Hepatocyte (in vitro differentiated cells): ENCODE measurements around the gene KCNA2. TPM values are rescaled to one million over a fixed set of nuclear protein-coding genes. Genes with fewer than 3 reads are reported as not detected.
A peak's percentile ranks its signal among the peaks of the same experiment; 100 is the strongest.

ENCODE experiments used
- DNase-seq: peaks from one replicate; pipeline ENCODE4 v3.0.0-alpha.2; 2016; ENCODE audit warnings: low spot score
- H2AFZ ChIP-seq: fragments of 200-600 bp; sonication (generic); 2 replicates; pipeline ENCODE4 v1.6.0; 2016; ENCODE audit warnings: antibody characterized with exemption, mild to moderate bottlenecking
- H3K27ac ChIP-seq: fragments of 200-600 bp; sonication (generic); 2 replicates; pipeline ENCODE4 v1.5.1; 2016; ENCODE audit warnings: mild to moderate bottlenecking
- H3K27me3 ChIP-seq: fragments of 200-600 bp; sonication (generic); 2 replicates; pipeline ENCODE4 v1.6.1; 2016
- H3K36me3 ChIP-seq: fragments of 200-600 bp; sonication (generic); replicated peaks from 2 replicates; pipeline ENCODE4 v1.5.1; 2016; ENCODE audit warnings: low read depth; ENCODE audit not compliant: insufficient read depth
- H3K4me1 ChIP-seq: fragments of 200-600 bp; sonication (generic); 2 replicates; pipeline ENCODE4 v1.5.1; 2016; ENCODE audit warnings: mild to moderate bottlenecking, moderate library complexity; ENCODE audit not compliant: insufficient read depth
- H3K4me2 ChIP-seq: fragments of 200-600 bp; sonication (generic); 2 replicates; pipeline ENCODE4 v1.6.0; 2016
- H3K4me3 ChIP-seq: fragments of 200-600 bp; sonication (generic); 2 replicates; pipeline ENCODE4 v1.5.1; 2016; ENCODE audit warnings: mild to moderate bottlenecking
- H3K79me2 ChIP-seq: fragments of 200-600 bp; sonication (generic); 2 replicates; pipeline ENCODE4 v1.6.0; 2017; ENCODE audit warnings: mild to moderate bottlenecking
- H3K9me2 ChIP-seq: fragments of 200-600 bp; sonication (generic); replicated peaks from 2 replicates; pipeline ENCODE4 v1.6.0; 2017; ENCODE audit warnings: mild to moderate bottlenecking; ENCODE audit not compliant: insufficient read depth
- H3K9me3 ChIP-seq: fragments of 200-600 bp; sonication (generic); 2 replicates; pipeline ENCODE4 v1.5.1; 2016; ENCODE audit warnings: low read depth, mild to moderate bottlenecking
- H4K20me1 ChIP-seq: fragments of 200-600 bp; sonication (generic); 2 replicates; pipeline ENCODE4 v1.6.0; 2016; ENCODE audit warnings: mild to moderate bottlenecking; ENCODE audit not compliant: insufficient read depth, poor library complexity, severe bottlenecking
- CTCF ChIP-seq: fragments of 200-600 bp; sonication (generic); IDR thresholded peaks from 2 replicates; pipeline ENCODE4 v1.5.1; 2016; ENCODE audit warnings: antibody characterized with exemption, mild to moderate bottlenecking; ENCODE audit not compliant: poor library complexity
- EZH2 ChIP-seq: fragments of 200-600 bp; sonication (generic); IDR thresholded peaks from 2 replicates; pipeline ENCODE4 v1.6.1; 2016; ENCODE audit warnings: antibody characterized with exemption, mild to moderate bottlenecking, borderline replicate concordance
- EZH2phosphoT487 ChIP-seq: fragments of 200-600 bp; sonication (generic); IDR thresholded peaks from one replicate; pipeline ENCODE4 v1.6.1; 2018; ENCODE audit warnings: antibody characterized with exemption, mild to moderate bottlenecking, low read depth, moderate library complexity; ENCODE audit not compliant: unreplicated experiment, severe bottlenecking
- WGBS: methylation state at CpG from one replicate; pipeline ENCODE4 v1.1.6; 2016; ENCODE audit warnings: low lambda C conversion rate; ENCODE audit errors: missing lambda C conversion rate; 5-methylcytosine and 5-hydroxymethylcytosine counted together
- polyA plus RNA-seq: library from polyadenylated mRNA; unstranded; fragments of >200 nt; fragmentation: Nextera tagmentation; extraction: Ambion mirVana; gene quantifications from 2 replicates; pipeline ENCODE4 v1.2.1, GENCODE V29; 2016
- total RNA-seq: library from RNA; depleted of rRNA; stranded (reverse); fragments of >200 nt; gene quantifications from 2 replicates; pipeline ENCODE4 v1.2.3, GENCODE V29; 2014

Gene KCNA2
- total and polyA plus RNA-seq, 2 experiments from 2014 or later = 0.40 to 0.80 TPM

- no peak overlapping the region for H3K27ac ChIP-seq
- H3K79me2 ChIP-seq = no peaks in the 10 kb centered on the region
- H3K36me3 ChIP-seq = no peaks in the 10 kb centered on the region
- 8% methylated on average over 27 of the region's 27 CpGs for WGBS
- DNase-seq = peak; percentile 94
- no peak overlapping the region for H2AFZ ChIP-seq
- H3K4me2 ChIP-seq = peak overlapping the region; percentile 62
- peaks cover 4% of the 10 kb centered on the region for H3K4me1 ChIP-seq
- peaks cover 66% of the 10 kb centered on the region for H3K27me3 ChIP-seq
- no peak overlapping the region for H3K4me3 ChIP-seq
- TF ChIP-seq EZH2phosphoT487 = no peak
- no peak for TF ChIP-seq EZH2
- peak; percentile 97 for TF ChIP-seq CTCF
- no peaks in the 10 kb centered on the region for H4K20me1 ChIP-seq
- no peaks in the 10 kb centered on the region for H3K9me3 ChIP-seq
- H3K9me2 ChIP-seq = no peaks in the 10 kb centered on the region
Measured at GRCh38 chr1:110619412-110620249, 13.5 kb upstream of the KCNA2 start.

GRCh38 chr1:110618668-110619067 is 12.5 kb upstream of the KCNA2 start:
- Histone ChIP-seq H4K20me1 (no peaks in the 10 kb centered on the region), H3K9me2 (no peaks in the 10 kb centered on the region), H2AFZ (no peak overlapping the region), H3K27me3 (peaks cover 65% of the 10 kb centered on the region), H3K9me3 (no peaks in the 10 kb centered on the region), H3K79me2 (no peaks in the 10 kb centered on the region), H3K27ac (no peak overlapping the region), H3K4me2 (no peak overlapping the region), H3K36me3 (no peaks in the 10 kb centered on the region), H3K4me3 (no peak overlapping the region), H3K4me1 (peaks cover 4% of the 10 kb centered on the region)
- DNase-seq = no peak
- TF ChIP-seq CTCF (no peak), EZH2 (no peak), EZH2phosphoT487 (no peak)
- WGBS = 65% methylated on average over 5 of the region's 5 CpGs

GRCh38 chr1:110617589-110617988 is 11.4 kb upstream of the KCNA2 start:
- 92% methylated on average over 5 of the region's 5 CpGs for WGBS
- H3K9me2 ChIP-seq = no peaks in the 10 kb centered on the region
- no peak overlapping the region for H2AFZ ChIP-seq
- no peaks in the 10 kb centered on the region for H3K9me3 ChIP-seq
- H4K20me1 ChIP-seq = no peaks in the 10 kb centered on the region
- TF ChIP-seq EZH2 (no peak), CTCF (no peak), EZH2phosphoT487 (no peak)
- no peaks in the 10 kb centered on the region for H3K36me3 ChIP-seq
- no peaks in the 10 kb centered on the region for H3K79me2 ChIP-seq
- H3K4me3 ChIP-seq = no peak overlapping the region
- peaks cover 54% of the 10 kb centered on the region for H3K27me3 ChIP-seq
- no peak overlapping the region for H3K27ac ChIP-seq
- H3K4me1 ChIP-seq = peaks cover 4% of the 10 kb centered on the region
- DNase-seq = no peak
- no peak overlapping the region for H3K4me2 ChIP-seq
